Cerebellar cortex (tissue), 1 donor: ENCODE results near the gene SERINC5.

Experiments used
- DNase-seq: peaks from one replicate; pipeline ENCODE4 v3.0.0-alpha.2; 2015; ENCODE audit warnings: low spot score

The SERINC5 gene

DNA sequence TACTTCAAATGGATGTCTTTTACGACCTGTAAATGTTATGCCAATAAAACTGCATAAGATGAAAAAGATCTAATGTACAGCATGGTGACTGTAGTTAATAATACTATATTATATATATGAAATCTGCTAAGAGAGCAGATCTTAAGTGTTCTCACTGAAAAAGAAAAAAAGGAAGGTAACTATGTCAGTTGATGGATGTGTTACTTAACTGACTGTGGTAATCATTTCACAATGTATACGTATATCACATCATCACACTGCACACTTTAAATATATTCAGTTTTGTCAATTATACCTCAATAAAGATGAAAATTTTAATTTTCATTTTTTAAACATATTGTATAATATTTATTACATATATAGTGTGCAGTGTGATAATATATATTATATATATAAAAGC, 188.8 kb downstream of the SERINC5 start:
- no peak for DNase-seq

DNA sequence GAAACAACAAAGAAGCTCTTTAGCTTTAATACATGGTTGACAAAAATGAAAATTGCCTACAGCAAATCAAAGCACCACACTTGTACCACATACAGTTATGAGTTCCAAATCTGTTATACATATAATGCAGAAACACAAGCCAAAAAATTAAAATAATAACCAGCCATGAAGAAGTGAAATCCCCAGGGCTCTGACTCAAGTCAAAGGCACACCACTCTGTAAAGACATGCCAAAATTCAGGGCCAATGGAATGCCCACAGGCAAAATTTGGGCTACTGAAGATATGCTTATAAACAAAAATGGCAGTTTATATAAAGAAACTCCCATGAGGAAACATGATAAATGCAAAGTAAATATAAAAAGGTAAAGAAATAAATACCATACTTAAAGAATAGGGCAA, 191.7 kb downstream of the SERINC5 start:
- DNase-seq: no peak
